Cardiac fibroblast (primary cell): Measurements from ENCODE around the gene CDK10.

ENCODE experiments used
- DNase-seq, 2 donors: peaks; one replicate each; pipeline versions ENCODE4 v3.0.0 to v3.0.0-alpha.2; 2010; ENCODE audit warnings: low read depth in 2 of 2
- H3K4me3 ChIP-seq, 2 donors: replicated peaks in 1 of 2; 1 replicate in 1 of 2; 2 replicates in 1 of 2; pipeline ENCODE4 v1.5.1; 2011; ENCODE audit warnings: low read depth in 2 of 2, low read length in 2 of 2, mild to moderate bottlenecking in 2 of 2, moderate library complexity in 1 of 2
- CTCF ChIP-seq: IDR thresholded peaks from one replicate; pipeline ENCODE4 v1.5.1; 2011; ENCODE audit warnings: low read depth, mild to moderate bottlenecking, low read length, inconsistent platforms

The CDK10 gene

GRCh38 chr16:89700649-89701424 lies 14.3 kb downstream of the CDK10 start:
- peak overlapping the region; percentile 82 to 87 for H3K4me3 ChIP-seq
- no peak for TF ChIP-seq CTCF
- peak in 1 of 2 donors; percentile 43 for DNase-seq

- peak within 1 kb of the TSS; percentile 82 to 87 for H3K4me3 ChIP-seq
- DNase-seq: peak; percentile 69 to 86
- TF ChIP-seq CTCF: peak; percentile 10
These were observed 15.2 kb downstream of the CDK10 start, which contains the start of gene SPATA2L for GRCh38 chr16:89701425-89702406. Gene SPATA2L, minus strand, starts transcription at chr16:89701705. Its CDS starts 473 bp downstream, at chr16:89701232.

GRCh38 chr16:89704281-89704680 lies 17.8 kb downstream of the CDK10 start:
- no peak overlapping the region for H3K4me3 ChIP-seq
- TF ChIP-seq CTCF: no peak
- DNase-seq: no peak

- no peak for TF ChIP-seq CTCF
These were observed 18.5 kb downstream of the CDK10 start for GRCh38 chr16:89705006-89705405.

GRCh38 chr16:89706518-89707260 lies 20.2 kb downstream of the CDK10 start:
- no peak for TF ChIP-seq CTCF
- H3K4me3 ChIP-seq: no peak overlapping the region
- no peak for DNase-seq

More at GRCh38 chr16:89705006-89705405, 18.5 kb downstream of the CDK10 start:
- no peak for DNase-seq
- H3K4me3 ChIP-seq: no peak overlapping the region

- no peak overlapping the region for H3K4me3 ChIP-seq
- no peak for TF ChIP-seq CTCF
- no peak for DNase-seq
These were observed 21.2 kb downstream of the CDK10 start for GRCh38 chr16:89707695-89708094.
